ENCODE results near the gene TF.

DNA sequence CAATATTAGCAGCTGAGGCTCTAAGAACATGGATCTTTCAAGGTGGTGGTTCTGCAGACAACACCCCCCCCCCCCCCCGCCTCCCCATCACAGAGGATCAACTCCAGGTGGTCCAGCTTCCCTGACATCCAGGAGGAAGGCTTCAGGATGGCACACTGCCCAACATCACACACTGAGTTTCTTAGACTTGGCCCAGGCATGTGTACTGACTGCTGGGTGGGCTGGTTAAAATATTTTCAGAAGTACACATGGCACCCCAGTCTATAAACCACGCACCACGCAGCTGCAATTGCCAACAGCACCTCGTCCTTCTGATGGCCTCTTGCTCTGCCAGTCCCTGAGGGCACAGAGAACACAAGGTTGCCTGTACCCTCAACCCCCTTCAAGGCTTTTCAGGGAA lies 81.5 kb downstream of the TF start:
- TF ChIP-seq, protein P1, sequence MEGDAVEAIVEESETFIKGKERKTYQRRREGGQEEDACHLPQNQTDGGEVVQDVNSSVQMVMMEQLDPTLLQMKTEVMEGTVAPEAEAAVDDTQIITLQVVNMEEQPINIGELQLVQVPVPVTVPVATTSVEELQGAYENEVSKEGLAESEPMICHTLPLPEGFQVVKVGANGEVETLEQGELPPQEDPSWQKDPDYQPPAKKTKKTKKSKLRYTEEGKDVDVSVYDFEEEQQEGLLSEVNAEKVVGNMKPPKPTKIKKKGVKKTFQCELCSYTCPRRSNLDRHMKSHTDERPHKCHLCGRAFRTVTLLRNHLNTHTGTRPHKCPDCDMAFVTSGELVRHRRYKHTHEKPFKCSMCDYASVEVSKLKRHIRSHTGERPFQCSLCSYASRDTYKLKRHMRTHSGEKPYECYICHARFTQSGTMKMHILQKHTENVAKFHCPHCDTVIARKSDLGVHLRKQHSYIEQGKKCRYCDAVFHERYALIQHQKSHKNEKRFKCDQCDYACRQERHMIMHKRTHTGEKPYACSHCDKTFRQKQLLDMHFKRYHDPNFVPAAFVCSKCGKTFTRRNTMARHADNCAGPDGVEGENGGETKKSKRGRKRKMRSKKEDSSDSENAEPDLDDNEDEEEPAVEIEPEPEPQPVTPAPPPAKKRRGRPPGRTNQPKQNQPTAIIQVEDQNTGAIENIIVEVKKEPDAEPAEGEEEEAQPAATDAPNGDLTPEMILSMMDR (IDR thresholded peaks at IDR 0.05; ENCODE audit: insufficient read depth, low read length, poor library complexity, severe bottlenecking): no peak
- TF ChIP-seq EZH2phosphoT487 (conservative IDR thresholded peaks at IDR 0.05; ENCODE audit: low read length): no peak
